ENCODE measurements around the gene SMU1. TPM values are rescaled to one million over a fixed set of nuclear protein-coding genes. Genes with fewer than 3 reads are reported as not detected.

SMU1 gene
- 13.1 TPM for polyA plus RNA-seq (2013)

DNA sequence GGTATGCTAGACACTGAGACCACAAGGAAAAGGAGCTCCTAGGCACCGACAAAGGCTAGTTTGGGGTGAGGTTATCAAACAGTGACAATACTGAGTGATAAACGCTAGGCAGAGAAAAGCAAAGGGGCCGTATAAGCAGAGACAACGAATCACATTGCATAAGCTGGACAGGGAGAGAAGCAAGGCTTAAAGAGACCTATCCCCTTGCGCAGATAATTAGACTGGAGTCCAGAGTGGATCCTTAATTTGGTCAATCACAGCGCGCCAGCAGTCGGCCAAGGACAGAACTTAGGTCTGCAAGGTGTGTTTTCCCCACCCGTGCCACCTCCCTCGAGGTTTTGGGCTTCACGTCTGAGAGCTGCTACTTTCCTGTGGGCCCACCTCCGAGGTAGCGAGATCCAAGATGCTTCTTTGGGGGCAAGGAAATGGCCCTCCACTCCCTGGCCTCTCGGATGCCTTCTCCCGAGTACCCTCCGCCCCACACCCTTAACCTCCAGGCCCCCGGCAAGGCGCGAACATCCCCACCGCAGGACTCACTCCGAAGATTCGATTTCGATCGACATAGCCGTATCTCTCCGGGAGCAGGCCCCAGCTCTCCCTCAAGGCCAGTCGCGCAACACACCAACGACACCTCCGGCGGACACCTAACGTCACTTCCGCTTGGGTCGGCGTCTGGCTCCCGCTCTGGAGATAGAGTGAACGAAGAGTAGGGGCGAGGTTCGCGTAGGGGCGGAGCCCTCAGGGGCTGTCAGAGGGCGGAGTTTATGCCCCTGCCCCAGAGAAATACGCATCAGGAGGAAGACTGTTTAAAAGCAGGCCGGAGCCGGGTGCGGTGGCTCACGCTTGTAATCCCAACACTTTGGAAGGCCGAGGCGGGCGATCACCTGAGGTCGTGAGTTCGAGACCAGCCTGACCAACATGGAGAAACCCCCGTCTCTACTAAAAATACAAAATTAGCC lies at the start of gene SMU1:
Gene SMU1 (minus strand): TSS at position 629 of the 959 bp plus-strand sequence. CDS start 66 bp downstream, at position 563.
- whole genome bisulfite sequencing (ENCODE audit: insufficient coverage): under 1% methylated on average over 51 of the region's 53 CpGs
- peak; percentile 98 to 99 (median 99) for DNase-seq
- Histone ChIP-seq H3K4me3 (ENCODE audit: control insufficient read depth in 1 of 7, extremely low read depth in 1 of 7, insufficient read depth in 4 of 7, low read depth in 2 of 7, low read length in 6 of 7) (peak within 1 kb of the TSS; percentile 72 to 99 (median 93)), H3K36me3 (ENCODE audit: control insufficient read depth in 4 of 4, insufficient read depth in 4 of 4, low read length in 3 of 4) (peaks cover 0 to 25% (median 15%) of the 10 kb centered on the region in 4 experiments), H3K9me3 (ENCODE audit: control extremely low read depth in 1 of 5, control insufficient read depth in 4 of 5, insufficient read depth in 2 of 5, low read depth in 1 of 5, low read length in 4 of 5) (no peaks in the 10 kb centered on the region), H3K4me1 (ENCODE audit: control extremely low read depth in 1 of 4, control insufficient read depth in 4 of 4, insufficient read depth in 4 of 4, low read length in 3 of 4) (peaks cover 16 to 26% (median 23%) of the 10 kb centered on the region in 4 experiments), H3K27ac (ENCODE audit: insufficient read depth in 1 of 2, low read depth in 1 of 2, low read length in 2 of 2, poor library complexity in 1 of 2, severe bottlenecking in 2 of 2) (peak within 1 kb of the TSS; percentile 96 to 99), H3K27me3 (replicated peaks in 2 of 5; ENCODE audit: control insufficient read depth in 4 of 5, insufficient read depth in 5 of 5, low read length in 4 of 5) (no peaks in the 10 kb centered on the region)
- CTCF ChIA-PET: interaction anchor here (1.1 to 1.8 kb wide), 8 partner anchors 10 to 189 kb away, joined by 3 to 8 read pairs (median 3); no protein-coding TSS in a partner anchor
- POLR2A ChIA-PET: interaction anchor here (0.9 to 1.5 kb wide), 3 partner anchors 18 to 94 kb away, joined by 3 to 8 read pairs (median 5); partner anchors contain the start of gene B4GALT1

DNA sequence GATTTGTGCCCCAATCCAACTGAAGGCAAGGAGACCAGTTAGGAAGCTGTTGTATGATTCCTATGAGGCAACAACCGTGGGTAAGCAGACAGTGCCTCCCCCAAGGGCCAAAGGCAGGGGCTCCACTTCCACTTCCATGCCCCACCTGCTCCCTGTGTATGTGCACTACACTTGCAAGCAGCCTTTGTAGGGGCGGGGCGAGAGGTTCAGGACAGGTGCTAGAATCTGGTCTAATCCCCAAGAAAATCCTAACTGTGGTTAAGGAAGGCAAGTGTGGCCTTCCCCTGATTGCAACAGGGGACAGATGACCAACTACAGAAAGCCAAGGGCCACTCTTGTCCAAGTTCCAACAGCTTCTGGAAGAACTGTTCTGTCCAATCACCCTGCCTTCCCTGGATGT lies 49.0 kb upstream of the SMU1 start:
- ChIA-PET CTCF (interaction anchor here (0.6 to 4.2 kb wide), 9 partner anchors 8 to 101 kb away, joined by 3 to 20 read pairs (median 6); no protein-coding TSS in a partner anchor), POLR2A (no interaction called here)
- DNase-seq: no peak
- Histone ChIP-seq H3K9me3 (ENCODE audit: control extremely low read depth in 1 of 5, control insufficient read depth in 4 of 5, insufficient read depth in 2 of 5, low read depth in 1 of 5, low read length in 4 of 5) (no peaks in the 10 kb centered on the region), H3K27ac (ENCODE audit: insufficient read depth in 1 of 2, low read depth in 1 of 2, low read length in 2 of 2, poor library complexity in 1 of 2, severe bottlenecking in 2 of 2) (no peak overlapping the region), H3K36me3 (ENCODE audit: control insufficient read depth in 4 of 4, insufficient read depth in 4 of 4, low read length in 3 of 4) (peaks cover 0 to 36% (median 8%) of the 10 kb centered on the region in 4 experiments), H3K4me1 (ENCODE audit: control extremely low read depth in 1 of 4, control insufficient read depth in 4 of 4, insufficient read depth in 4 of 4, low read length in 3 of 4) (peaks cover 11 to 36% (median 28%) of the 10 kb centered on the region in 4 experiments), H3K4me3 (ENCODE audit: control insufficient read depth in 1 of 7, extremely low read depth in 1 of 7, insufficient read depth in 4 of 7, low read depth in 2 of 7, low read length in 6 of 7) (no peak overlapping the region), H3K27me3 (replicated peaks in 2 of 5; ENCODE audit: control insufficient read depth in 4 of 5, insufficient read depth in 5 of 5, low read length in 4 of 5) (no peaks in the 10 kb centered on the region)
- no CpG with 5 or more reads among the region's 3 CpGs for WGBS (ENCODE audit: insufficient coverage)

DNA sequence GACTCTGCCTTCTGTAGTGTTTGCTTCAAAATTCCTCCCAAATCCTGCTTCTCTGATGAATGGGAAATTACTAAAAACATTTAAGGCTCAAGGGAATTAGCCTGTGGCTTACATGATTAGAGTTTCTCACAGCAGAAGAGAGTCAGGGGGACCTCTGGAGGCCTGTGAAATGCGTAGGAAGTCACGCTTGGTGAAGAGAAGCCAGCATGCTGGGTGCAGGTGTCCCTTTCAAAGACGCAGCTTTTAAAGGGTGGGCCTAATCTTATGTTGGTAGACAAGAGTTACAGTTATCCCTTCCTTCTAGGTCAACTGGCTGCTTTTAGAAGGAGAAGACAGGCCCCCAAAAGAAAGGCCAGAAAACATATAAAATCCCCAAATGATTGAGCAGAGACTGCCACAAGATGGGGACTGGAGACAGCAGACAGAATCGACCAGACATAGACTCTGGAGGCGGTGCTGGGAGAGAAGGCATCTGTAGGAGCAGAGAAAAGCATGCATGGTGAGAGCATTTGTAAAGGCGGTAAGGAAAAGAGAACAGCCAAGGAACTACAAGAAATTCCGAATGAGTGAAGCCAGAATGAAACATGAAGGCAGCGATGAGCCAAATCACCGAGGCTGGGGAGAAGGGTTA lies 48.4 kb upstream of the SMU1 start:
- CTCF ChIA-PET: interaction anchor here (0.6 to 4.2 kb wide), 7 partner anchors 7 to 102 kb away, joined by 3 to 20 read pairs (median 8); no protein-coding TSS in a partner anchor

DNA sequence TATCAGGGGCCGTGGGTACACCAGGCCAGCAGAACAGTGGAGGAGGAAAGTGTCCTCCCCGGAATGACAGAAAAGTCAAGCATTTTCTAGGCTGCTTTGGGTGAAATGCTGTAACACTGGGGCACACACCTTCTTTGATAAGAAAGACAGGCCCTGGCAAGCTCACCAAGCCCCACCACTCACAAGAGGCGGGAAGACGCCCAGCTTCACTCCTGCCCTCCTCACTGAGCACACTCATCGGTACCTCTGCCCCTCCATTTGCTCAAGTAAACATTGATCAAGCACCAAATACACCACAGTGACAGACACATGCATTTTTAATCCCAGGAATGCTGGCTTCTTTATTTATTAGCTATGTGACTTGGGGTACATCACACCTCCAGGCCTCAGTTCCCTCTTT lies 47.6 kb upstream of the SMU1 start:
- no peaks in the 10 kb centered on the region for H3K27me3 ChIP-seq (replicated peaks in 2 of 5; ENCODE audit: control insufficient read depth in 4 of 5, insufficient read depth in 5 of 5, low read length in 4 of 5)
- peaks cover 0 to 34% (median 12%) of the 10 kb centered on the region in 4 experiments for H3K36me3 ChIP-seq (ENCODE audit: control insufficient read depth in 4 of 4, insufficient read depth in 4 of 4, low read length in 3 of 4)
- CTCF ChIA-PET: no interaction called here
- POLR2A ChIA-PET: interaction anchor here (0.6 kb wide), 1 partner anchor 648 kb away, joined by 6 read pairs; no protein-coding TSS in a partner anchor
- peaks cover 8 to 24% (median 19%) of the 10 kb centered on the region in 4 experiments for H3K4me1 ChIP-seq (ENCODE audit: control extremely low read depth in 1 of 4, control insufficient read depth in 4 of 4, insufficient read depth in 4 of 4, low read length in 3 of 4)
- no peak overlapping the region for H3K27ac ChIP-seq (ENCODE audit: insufficient read depth in 1 of 2, low read depth in 1 of 2, low read length in 2 of 2, poor library complexity in 1 of 2, severe bottlenecking in 2 of 2)
- H3K4me3 ChIP-seq (ENCODE audit: control insufficient read depth in 1 of 7, extremely low read depth in 1 of 7, insufficient read depth in 4 of 7, low read depth in 2 of 7, low read length in 6 of 7): no peak overlapping the region
- no peak for DNase-seq
- no peaks in the 10 kb centered on the region for H3K9me3 ChIP-seq (ENCODE audit: control extremely low read depth in 1 of 5, control insufficient read depth in 4 of 5, insufficient read depth in 2 of 5, low read depth in 1 of 5, low read length in 4 of 5)
- 100% methylated on average over 2 of the region's 5 CpGs for WGBS (ENCODE audit: insufficient coverage)

More for the DNA sequence above, 48.4 kb upstream of the SMU1 start:
- POLR2A ChIA-PET: interaction anchor here (0.6 kb wide), 1 partner anchor 649 kb away, joined by 6 read pairs; no protein-coding TSS in a partner anchor
- no peaks in the 10 kb centered on the region for H3K9me3 ChIP-seq (ENCODE audit: control extremely low read depth in 1 of 5, control insufficient read depth in 4 of 5, insufficient read depth in 2 of 5, low read depth in 1 of 5, low read length in 4 of 5)
- peaks cover 0 to 37% (median 11%) of the 10 kb centered on the region in 4 experiments for H3K36me3 ChIP-seq (ENCODE audit: control insufficient read depth in 4 of 4, insufficient read depth in 4 of 4, low read length in 3 of 4)
- H3K27ac ChIP-seq (ENCODE audit: insufficient read depth in 1 of 2, low read depth in 1 of 2, low read length in 2 of 2, poor library complexity in 1 of 2, severe bottlenecking in 2 of 2): no peak overlapping the region
- DNase-seq: peak in 1 of 3 donors; percentile 26
- peaks cover 8 to 30% (median 23%) of the 10 kb centered on the region in 4 experiments for H3K4me1 ChIP-seq (ENCODE audit: control extremely low read depth in 1 of 4, control insufficient read depth in 4 of 4, insufficient read depth in 4 of 4, low read length in 3 of 4)
- no peaks in the 10 kb centered on the region for H3K27me3 ChIP-seq (replicated peaks in 2 of 5; ENCODE audit: control insufficient read depth in 4 of 5, insufficient read depth in 5 of 5, low read length in 4 of 5)
- no peak overlapping the region for H3K4me3 ChIP-seq (ENCODE audit: control insufficient read depth in 1 of 7, extremely low read depth in 1 of 7, insufficient read depth in 4 of 7, low read depth in 2 of 7, low read length in 6 of 7)
- WGBS (ENCODE audit: insufficient coverage): 97% methylated on average over 9 of the region's 9 CpGs

DNA sequence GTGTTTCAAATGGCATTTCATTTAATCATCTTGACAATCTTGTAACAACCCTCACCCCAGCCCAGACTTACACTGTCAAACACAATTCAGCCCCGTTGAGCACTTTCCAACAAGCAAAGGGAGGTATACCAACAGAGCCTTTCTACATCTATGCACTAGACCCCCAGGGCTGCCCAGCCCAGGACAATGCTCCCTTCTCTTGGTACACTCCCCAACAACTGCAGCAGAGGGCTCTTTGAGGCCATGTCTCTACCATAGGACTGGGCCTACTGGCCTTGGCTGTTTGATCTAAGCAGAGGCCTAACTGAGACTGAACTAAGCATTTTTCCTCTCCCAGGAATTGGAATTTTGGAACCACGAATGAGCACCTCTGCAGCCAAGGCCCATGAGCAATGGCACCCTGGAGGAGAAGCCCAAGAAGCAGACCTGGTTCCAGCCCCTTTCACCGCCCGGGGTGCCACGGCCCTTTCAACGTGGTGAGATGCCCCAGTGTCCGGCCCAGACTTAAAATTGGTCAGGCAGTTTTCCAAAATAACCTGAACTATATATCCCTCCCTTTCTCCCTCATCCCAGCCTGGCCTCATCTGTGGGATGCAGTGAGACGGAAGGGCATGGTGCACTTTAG lies 47.0 kb upstream of the SMU1 start:
- peaks cover 8 to 24% (median 19%) of the 10 kb centered on the region in 4 experiments for H3K4me1 ChIP-seq (ENCODE audit: control extremely low read depth in 1 of 4, control insufficient read depth in 4 of 4, insufficient read depth in 4 of 4, low read length in 3 of 4)
- CTCF ChIA-PET: interaction anchor here (1.5 kb wide), 1 partner anchor 19 kb away, joined by 3 read pairs; no protein-coding TSS in a partner anchor
- H3K9me3 ChIP-seq (ENCODE audit: control extremely low read depth in 1 of 5, control insufficient read depth in 4 of 5, insufficient read depth in 2 of 5, low read depth in 1 of 5, low read length in 4 of 5): no peaks in the 10 kb centered on the region
- H3K27ac ChIP-seq (ENCODE audit: insufficient read depth in 1 of 2, low read depth in 1 of 2, low read length in 2 of 2, poor library complexity in 1 of 2, severe bottlenecking in 2 of 2): no peak overlapping the region
- H3K36me3 ChIP-seq (ENCODE audit: control insufficient read depth in 4 of 4, insufficient read depth in 4 of 4, low read length in 3 of 4): peaks cover 0 to 32% (median 10%) of the 10 kb centered on the region in 4 experiments
- no peak overlapping the region for H3K4me3 ChIP-seq (ENCODE audit: control insufficient read depth in 1 of 7, extremely low read depth in 1 of 7, insufficient read depth in 4 of 7, low read depth in 2 of 7, low read length in 6 of 7)
- POLR2A ChIA-PET: no interaction called here
- no peak for DNase-seq
- WGBS (ENCODE audit: insufficient coverage): 98% methylated on average over 7 of the region's 8 CpGs
- H3K27me3 ChIP-seq (replicated peaks in 2 of 5; ENCODE audit: control insufficient read depth in 4 of 5, insufficient read depth in 5 of 5, low read length in 4 of 5): no peaks in the 10 kb centered on the region

DNA sequence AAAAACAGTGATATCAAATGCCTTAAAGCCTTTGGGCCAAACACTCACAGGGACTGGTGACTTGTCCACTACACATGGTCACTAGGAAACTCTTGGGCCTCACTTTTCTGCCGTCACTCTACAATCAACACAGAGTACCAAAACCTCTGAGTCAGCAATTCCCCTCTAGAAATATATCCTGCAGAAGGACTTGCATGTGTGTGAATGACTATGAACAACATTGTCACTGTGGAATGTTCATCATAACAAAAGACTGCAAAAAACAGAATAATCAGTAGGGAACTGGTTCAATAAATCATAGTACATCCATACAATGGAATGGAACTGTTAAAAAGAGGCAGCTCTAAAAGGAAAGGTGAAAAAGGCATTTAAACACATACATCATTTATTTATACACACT lies 44.1 kb upstream of the SMU1 start:
- Histone ChIP-seq H3K9me3 (ENCODE audit: control extremely low read depth in 1 of 5, control insufficient read depth in 4 of 5, insufficient read depth in 2 of 5, low read depth in 1 of 5, low read length in 4 of 5) (no peaks in the 10 kb centered on the region), H3K36me3 (ENCODE audit: control insufficient read depth in 4 of 4, insufficient read depth in 4 of 4, low read length in 3 of 4) (peaks cover 0 to 19% (median 6%) of the 10 kb centered on the region in 4 experiments), H3K4me3 (ENCODE audit: control insufficient read depth in 1 of 7, extremely low read depth in 1 of 7, insufficient read depth in 4 of 7, low read depth in 2 of 7, low read length in 6 of 7) (no peak overlapping the region), H3K4me1 (ENCODE audit: control extremely low read depth in 1 of 4, control insufficient read depth in 4 of 4, insufficient read depth in 4 of 4, low read length in 3 of 4) (peaks cover 6 to 27% (median 26%) of the 10 kb centered on the region in 4 experiments), H3K27me3 (replicated peaks in 2 of 5; ENCODE audit: control insufficient read depth in 4 of 5, insufficient read depth in 5 of 5, low read length in 4 of 5) (no peaks in the 10 kb centered on the region), H3K27ac (ENCODE audit: insufficient read depth in 1 of 2, low read depth in 1 of 2, low read length in 2 of 2, poor library complexity in 1 of 2, severe bottlenecking in 2 of 2) (no peak overlapping the region)
- WGBS (ENCODE audit: insufficient coverage): 100% methylated on average over 1 of the region's 1 CpG
- no peak for DNase-seq
- ChIA-PET POLR2A (no interaction called here), CTCF (interaction anchor here (1.6 kb wide), 1 partner anchor 59 kb away, joined by 3 read pairs; no protein-coding TSS in a partner anchor)
